ENCODE measurements around the gene TRAM2. TPM values are rescaled to one million over a fixed set of nuclear protein-coding genes. Genes with fewer than 3 reads are reported as not detected.

The TRAM2 gene
- total RNA-seq, 1 donor from 2014 or later = 15.6 TPM

- DNase-seq (ENCODE audit: low read depth) = no peak
- TF ChIP-seq CTCF (IDR thresholded peaks at IDR 0.05; ENCODE audit: insufficient read depth, low read length, poor library complexity, severe bottlenecking) = no peak
- Histone ChIP-seq H3K4me3 (ENCODE audit: low read depth, low read length) (no peak overlapping the region), H3K36me3 (ENCODE audit: control insufficient read depth, insufficient read depth, low read length) (no peaks in the 10 kb centered on the region), H3K27me3 (ENCODE audit: control insufficient read depth, insufficient read depth, low read length) (no peaks in the 10 kb centered on the region)
Observed at GRCh38 chr6:52617087-52617486, 40.2 kb upstream of the TRAM2 start.

- no peak for DNase-seq (ENCODE audit: low read depth)
- Histone ChIP-seq H3K36me3 (ENCODE audit: control insufficient read depth, insufficient read depth, low read length) (no peaks in the 10 kb centered on the region), H3K4me3 (ENCODE audit: low read depth, low read length) (no peak overlapping the region), H3K27me3 (ENCODE audit: control insufficient read depth, insufficient read depth, low read length) (no peaks in the 10 kb centered on the region)
- TF ChIP-seq CTCF (IDR thresholded peaks at IDR 0.05; ENCODE audit: insufficient read depth, low read length, poor library complexity, severe bottlenecking) = no peak
Observed at GRCh38 chr6:52616059-52616690, 39.3 kb upstream of the TRAM2 start.

GRCh38 chr6:52612336-52613054 lies 35.6 kb upstream of the TRAM2 start:
- no peak for TF ChIP-seq CTCF (IDR thresholded peaks at IDR 0.05; ENCODE audit: insufficient read depth, low read length, poor library complexity, severe bottlenecking)
- no peaks in the 10 kb centered on the region for H3K36me3 ChIP-seq (ENCODE audit: control insufficient read depth, insufficient read depth, low read length)
- H3K4me3 ChIP-seq (ENCODE audit: low read depth, low read length) = no peak overlapping the region
- H3K27me3 ChIP-seq (ENCODE audit: control insufficient read depth, insufficient read depth, low read length) = no peaks in the 10 kb centered on the region
- DNase-seq (ENCODE audit: low read depth) = no peak

GRCh38 chr6:52611833-52612232 lies 35.0 kb upstream of the TRAM2 start:
- TF ChIP-seq CTCF (IDR thresholded peaks at IDR 0.05; ENCODE audit: insufficient read depth, low read length, poor library complexity, severe bottlenecking) = no peak
- Histone ChIP-seq H3K27me3 (ENCODE audit: control insufficient read depth, insufficient read depth, low read length) (no peaks in the 10 kb centered on the region), H3K4me3 (ENCODE audit: low read depth, low read length) (no peak overlapping the region), H3K36me3 (ENCODE audit: control insufficient read depth, insufficient read depth, low read length) (no peaks in the 10 kb centered on the region)
- DNase-seq (ENCODE audit: low read depth) = no peak

GRCh38 chr6:52610745-52611355 lies 34.0 kb upstream of the TRAM2 start:
- Histone ChIP-seq H3K4me3 (ENCODE audit: low read depth, low read length) (no peak overlapping the region), H3K27me3 (ENCODE audit: control insufficient read depth, insufficient read depth, low read length) (no peaks in the 10 kb centered on the region), H3K36me3 (ENCODE audit: control insufficient read depth, insufficient read depth, low read length) (no peaks in the 10 kb centered on the region)
- DNase-seq (ENCODE audit: low read depth) = no peak
- TF ChIP-seq CTCF (IDR thresholded peaks at IDR 0.05; ENCODE audit: insufficient read depth, low read length, poor library complexity, severe bottlenecking) = no peak

Data from kidney epithelial cell (primary cell).